ENCODE data around the gene CDKL2.

CDKL2 gene

DNA sequence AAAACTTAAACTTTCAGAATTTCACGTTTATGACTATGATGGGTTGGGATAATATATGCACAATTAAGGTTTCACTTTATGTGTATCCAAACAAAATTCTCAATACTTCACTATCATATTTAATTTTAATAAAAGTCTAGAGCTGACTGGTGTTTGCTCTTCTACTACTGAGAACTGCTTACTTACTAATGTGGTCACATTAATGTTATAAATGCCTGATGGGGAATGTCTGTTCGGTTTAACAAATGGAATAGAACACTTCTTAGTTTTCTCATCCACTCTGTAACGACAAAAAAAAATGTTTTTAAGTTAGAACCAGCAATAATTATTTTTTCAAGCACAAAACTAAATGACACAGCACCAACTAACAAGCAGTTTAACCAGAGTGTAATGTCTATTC, 34.3 kb downstream of the CDKL2 start:
- Histone ChIP-seq H3K36me3 (ENCODE audit: control insufficient read depth, insufficient read depth, low read length) (no peaks in the 10 kb centered on the region), H3K27me3 (replicated peaks; ENCODE audit: control insufficient read depth, insufficient read depth, low read length) (no peaks in the 10 kb centered on the region), H3K4me3 (replicated peaks; ENCODE audit: low read depth, low read length) (no peak overlapping the region)
- no peak for DNase-seq (ENCODE audit: extremely low read depth, insufficient read length)
- TF ChIP-seq, protein P1, sequence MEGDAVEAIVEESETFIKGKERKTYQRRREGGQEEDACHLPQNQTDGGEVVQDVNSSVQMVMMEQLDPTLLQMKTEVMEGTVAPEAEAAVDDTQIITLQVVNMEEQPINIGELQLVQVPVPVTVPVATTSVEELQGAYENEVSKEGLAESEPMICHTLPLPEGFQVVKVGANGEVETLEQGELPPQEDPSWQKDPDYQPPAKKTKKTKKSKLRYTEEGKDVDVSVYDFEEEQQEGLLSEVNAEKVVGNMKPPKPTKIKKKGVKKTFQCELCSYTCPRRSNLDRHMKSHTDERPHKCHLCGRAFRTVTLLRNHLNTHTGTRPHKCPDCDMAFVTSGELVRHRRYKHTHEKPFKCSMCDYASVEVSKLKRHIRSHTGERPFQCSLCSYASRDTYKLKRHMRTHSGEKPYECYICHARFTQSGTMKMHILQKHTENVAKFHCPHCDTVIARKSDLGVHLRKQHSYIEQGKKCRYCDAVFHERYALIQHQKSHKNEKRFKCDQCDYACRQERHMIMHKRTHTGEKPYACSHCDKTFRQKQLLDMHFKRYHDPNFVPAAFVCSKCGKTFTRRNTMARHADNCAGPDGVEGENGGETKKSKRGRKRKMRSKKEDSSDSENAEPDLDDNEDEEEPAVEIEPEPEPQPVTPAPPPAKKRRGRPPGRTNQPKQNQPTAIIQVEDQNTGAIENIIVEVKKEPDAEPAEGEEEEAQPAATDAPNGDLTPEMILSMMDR (IDR thresholded peaks at IDR 0.05; ENCODE audit: insufficient read depth, low read length, poor library complexity, severe bottlenecking), result no peak

DNA sequence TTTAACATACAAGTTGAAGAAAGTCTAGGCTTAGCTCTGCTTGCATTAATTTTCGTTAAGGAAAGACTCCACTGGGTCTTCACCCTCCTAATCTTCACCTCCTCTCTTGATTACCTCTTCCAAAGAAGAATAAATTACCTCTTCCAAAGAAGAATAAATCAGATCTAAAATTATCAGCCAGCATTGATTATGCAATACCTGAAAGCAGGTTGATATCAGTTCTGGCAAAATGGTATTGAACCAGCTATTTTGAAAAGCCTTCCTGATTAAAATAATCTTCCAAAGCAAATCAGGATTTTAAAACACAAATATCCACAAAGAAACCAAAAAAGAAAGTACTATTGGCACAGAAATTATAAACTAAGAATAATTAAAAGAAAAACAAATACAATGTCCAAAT, 36.9 kb downstream of the CDKL2 start:
- TF ChIP-seq, protein P1 (IDR thresholded peaks at IDR 0.05; ENCODE audit: insufficient read depth, low read length, poor library complexity, severe bottlenecking), result no peak
- DNase-seq (ENCODE audit: extremely low read depth, insufficient read length), result no peak
- Histone ChIP-seq H3K36me3 (ENCODE audit: control insufficient read depth, insufficient read depth, low read length) (no peaks in the 10 kb centered on the region), H3K4me3 (replicated peaks; ENCODE audit: low read depth, low read length) (no peak overlapping the region), H3K27me3 (replicated peaks; ENCODE audit: control insufficient read depth, insufficient read depth, low read length) (no peaks in the 10 kb centered on the region; the same call in 1 of the 2 replicates)

DNA sequence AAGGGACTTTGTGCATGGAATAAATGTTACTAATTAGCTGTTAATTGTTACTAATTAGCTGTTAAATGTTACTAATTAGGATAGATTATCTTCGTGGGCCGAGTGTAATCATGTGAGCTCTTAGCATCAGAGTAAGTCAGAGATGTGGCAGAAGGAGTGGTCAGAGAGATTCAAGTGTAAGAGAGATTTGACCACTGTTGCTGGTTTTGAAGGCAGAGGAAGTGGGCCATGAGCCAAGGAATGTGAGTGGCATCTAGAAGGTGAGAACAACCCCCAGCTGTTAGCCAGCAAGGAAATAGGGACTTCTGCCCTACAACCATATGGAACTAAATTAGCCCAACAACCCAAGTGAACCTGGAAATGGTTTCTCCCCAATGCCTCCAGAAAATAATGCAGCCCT, 46.3 kb downstream of the CDKL2 start:
- Histone ChIP-seq H3K4me3 (replicated peaks; ENCODE audit: low read depth, low read length) (no peak overlapping the region), H3K27me3 (replicated peaks; ENCODE audit: control insufficient read depth, insufficient read depth, low read length) (no peaks in the 10 kb centered on the region), H3K36me3 (ENCODE audit: control insufficient read depth, insufficient read depth, low read length) (no peaks in the 10 kb centered on the region)
- TF ChIP-seq, protein P1 (IDR thresholded peaks at IDR 0.05; ENCODE audit: insufficient read depth, low read length, poor library complexity, severe bottlenecking), result no peak
- no peak for DNase-seq (ENCODE audit: extremely low read depth, insufficient read length)

DNA sequence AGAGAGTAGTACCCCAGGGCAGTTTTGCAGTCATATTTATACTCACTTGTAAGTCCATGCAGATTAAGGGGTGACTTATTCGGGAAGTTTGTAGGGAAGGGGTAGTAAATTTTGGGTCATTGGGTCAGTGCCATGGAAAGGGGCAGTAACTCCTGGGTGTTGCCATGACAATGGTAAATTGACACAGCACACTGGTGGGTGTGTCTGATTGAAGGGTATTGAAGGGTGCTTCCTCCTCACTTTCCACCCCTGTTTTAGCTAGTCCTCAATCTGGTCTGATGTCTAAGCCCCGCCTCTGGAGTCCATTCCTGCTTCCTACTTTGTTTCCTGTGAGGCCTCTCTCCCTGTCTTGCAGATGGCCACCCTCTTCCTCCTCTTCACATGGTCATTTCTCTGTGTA, 62.6 kb downstream of the CDKL2 start:
- TF ChIP-seq, protein P1 (IDR thresholded peaks at IDR 0.05; ENCODE audit: insufficient read depth, low read length, poor library complexity, severe bottlenecking), result no peak

DNA sequence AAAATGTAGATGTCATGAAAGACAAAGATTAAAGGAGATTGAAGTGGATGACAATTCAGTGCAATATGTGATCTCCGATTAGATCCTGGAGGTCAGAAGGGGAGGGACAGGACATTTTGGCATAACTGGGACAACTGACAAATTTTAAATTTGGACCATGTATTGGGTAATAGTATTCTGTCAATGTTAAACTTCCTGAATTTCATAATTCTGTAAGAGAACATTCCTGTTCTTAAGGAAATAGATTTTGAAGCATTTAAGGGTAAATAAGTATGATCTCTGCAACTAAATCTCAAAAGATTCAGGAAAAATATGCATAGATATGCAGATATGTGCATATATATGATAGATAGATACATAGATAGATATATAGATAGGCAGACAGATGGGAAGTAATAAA, 63.4 kb downstream of the CDKL2 start:
- Histone ChIP-seq H3K36me3 (ENCODE audit: control insufficient read depth, insufficient read depth, low read length) (no peaks in the 10 kb centered on the region), H3K27me3 (replicated peaks; ENCODE audit: control insufficient read depth, insufficient read depth, low read length) (no peaks in the 10 kb centered on the region), H3K4me3 (replicated peaks; ENCODE audit: low read depth, low read length) (no peak overlapping the region)
- TF ChIP-seq, protein P1 (IDR thresholded peaks at IDR 0.05; ENCODE audit: insufficient read depth, low read length, poor library complexity, severe bottlenecking), result no peak
- DNase-seq (ENCODE audit: extremely low read depth, insufficient read length), result no peak

More for the DNA sequence above, 62.6 kb downstream of the CDKL2 start:
- no peaks in the 10 kb centered on the region for H3K36me3 ChIP-seq (ENCODE audit: control insufficient read depth, insufficient read depth, low read length)
- H3K27me3 ChIP-seq (replicated peaks; ENCODE audit: control insufficient read depth, insufficient read depth, low read length), result no peaks in the 10 kb centered on the region
- H3K4me3 ChIP-seq (replicated peaks; ENCODE audit: low read depth, low read length), result no peak overlapping the region
- DNase-seq (ENCODE audit: extremely low read depth, insufficient read length), result no peak

DNA sequence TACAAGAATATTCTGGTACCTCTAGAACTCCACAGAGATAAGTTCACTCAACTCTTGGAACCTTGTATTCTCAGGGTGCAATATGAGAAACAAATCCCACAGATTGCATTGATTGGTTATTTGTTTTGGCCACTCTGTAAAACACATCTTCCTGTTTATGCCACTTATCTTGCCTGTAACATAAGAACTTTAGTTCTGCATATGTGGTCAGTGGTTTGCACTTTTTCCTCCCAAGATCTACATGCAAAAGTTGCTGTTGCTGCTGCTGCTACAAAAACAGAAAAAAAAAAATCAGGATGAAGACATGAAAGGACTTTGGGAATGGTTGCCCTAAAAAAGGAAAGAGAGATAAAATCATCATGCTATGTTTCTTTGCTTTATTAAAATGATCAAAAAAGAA, 64.8 kb downstream of the CDKL2 start:
- TF ChIP-seq, protein P1 (IDR thresholded peaks at IDR 0.05; ENCODE audit: insufficient read depth, low read length, poor library complexity, severe bottlenecking), result no peak
- DNase-seq (ENCODE audit: extremely low read depth, insufficient read length), result no peak
- H3K36me3 ChIP-seq (ENCODE audit: control insufficient read depth, insufficient read depth, low read length), result no peaks in the 10 kb centered on the region
- no peaks in the 10 kb centered on the region for H3K27me3 ChIP-seq (replicated peaks; ENCODE audit: control insufficient read depth, insufficient read depth, low read length)
- no peak overlapping the region for H3K4me3 ChIP-seq (replicated peaks; ENCODE audit: low read depth, low read length)
